NCI-H1417 treated with DMSO at 0.1 percent for 48 hours (cell line): ENCODE measurements around the gene DLX4.

ENCODE experiments used
- DNase-seq: peaks from one replicate; lab custom pipeline; 2025; lab: John Stamatoyannopoulos, UW

The DLX4 gene

GRCh38 chr17:49968405-49969133 is 421 bp upstream of the DLX4 start:
- no peak for DNase-seq

GRCh38 chr17:49969795-49970389 is 902 bp downstream of the DLX4 start:
- no peak for DNase-seq

DNA sequence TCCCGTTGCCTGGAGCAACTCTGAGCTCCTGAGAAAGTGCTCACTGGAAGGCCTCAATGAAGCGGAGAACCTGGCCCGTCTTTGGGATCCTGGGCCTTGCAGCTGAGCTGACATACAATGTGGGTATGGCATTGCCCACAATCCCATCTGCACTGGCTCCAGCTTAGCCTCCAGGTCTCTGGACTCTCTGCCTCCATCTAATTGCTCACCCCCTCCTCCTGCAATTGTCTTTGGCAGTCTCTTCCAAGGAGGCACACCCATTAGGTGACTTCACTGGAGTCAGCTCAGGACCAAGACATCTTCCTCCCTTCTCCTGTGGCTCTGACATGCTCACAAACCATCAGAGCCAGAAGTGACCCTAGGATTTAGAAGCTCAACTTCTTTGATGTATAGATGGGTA is 1.5 kb downstream of the DLX4 start:
- no peak for DNase-seq

GRCh38 chr17:49971199-49971847 is 2.3 kb downstream of the DLX4 start:
- no peak for DNase-seq

- no peak for DNase-seq
Observed at GRCh38 chr17:49971848-49972485, 3.0 kb downstream of the DLX4 start.

- DNase-seq, result no peak
Observed at GRCh38 chr17:49972486-49973270, 3.7 kb downstream of the DLX4 start.

DNA sequence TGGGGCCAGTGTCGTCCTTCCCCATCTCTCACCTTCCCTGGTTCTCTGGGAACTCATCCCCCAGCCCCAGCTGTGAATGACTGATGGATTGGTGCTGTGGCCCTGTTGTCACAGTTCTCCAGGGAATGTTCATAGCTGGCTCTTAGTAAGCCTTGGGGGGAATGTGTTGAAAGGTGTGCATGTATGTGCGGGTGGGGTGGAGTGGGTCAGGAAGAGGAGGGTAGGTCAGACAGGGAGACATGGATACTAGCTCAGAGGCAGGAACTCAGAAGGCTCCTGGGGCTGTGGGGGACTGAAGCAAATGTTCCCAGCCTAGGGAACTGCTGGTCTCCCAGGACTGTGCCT is 4.3 kb downstream of the DLX4 start:
- no peak for DNase-seq

GRCh38 chr17:49975531-49975930 is 6.5 kb downstream of the DLX4 start:
- no peak for DNase-seq

GRCh38 chr17:49976163-49976827 is 7.3 kb downstream of the DLX4 start:
- DNase-seq, result no peak

- no peak for DNase-seq
Observed at GRCh38 chr17:49976828-49977202, 7.8 kb downstream of the DLX4 start.

- no peak for DNase-seq
Observed at GRCh38 chr17:49977463-49978389, 8.7 kb downstream of the DLX4 start.

GRCh38 chr17:49978501-49978900 is 9.5 kb downstream of the DLX4 start:
- no peak for DNase-seq

DNA sequence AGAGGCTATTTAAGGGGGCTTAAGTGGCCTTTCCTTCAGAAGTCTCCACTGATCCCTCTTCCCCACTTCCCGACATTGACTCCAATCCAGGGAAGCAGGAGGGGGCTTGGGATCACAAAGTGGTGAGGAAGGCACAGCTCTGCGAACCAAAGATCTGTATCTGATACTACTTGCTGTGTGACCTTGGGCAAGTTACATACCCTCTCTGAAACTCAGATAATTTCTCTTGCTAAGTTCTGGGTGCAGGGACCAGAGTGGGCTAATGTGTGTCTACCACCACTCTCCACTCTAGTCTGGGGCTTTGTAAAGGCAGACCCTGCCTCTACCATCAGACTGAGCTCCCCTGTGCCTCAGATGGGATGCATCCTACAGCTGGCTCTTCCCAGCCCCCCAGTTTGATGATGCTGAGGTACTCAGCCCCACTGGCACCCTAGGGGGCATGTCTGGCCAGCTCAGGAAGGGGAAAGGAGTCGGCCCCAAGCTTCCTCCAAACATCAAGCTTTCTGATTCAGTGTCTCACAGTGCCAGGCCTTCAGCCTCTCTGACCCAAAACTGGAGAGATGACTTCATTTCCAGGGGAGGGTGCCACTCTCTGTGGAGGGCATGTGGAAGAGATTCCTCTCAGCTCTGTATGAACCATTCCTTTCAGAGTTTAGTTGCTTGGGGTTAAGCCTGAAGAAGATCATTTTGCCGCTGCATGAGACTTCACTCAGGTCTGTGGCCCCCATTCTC is 10.9 kb downstream of the DLX4 start:
- DNase-seq, result no peak

DNA sequence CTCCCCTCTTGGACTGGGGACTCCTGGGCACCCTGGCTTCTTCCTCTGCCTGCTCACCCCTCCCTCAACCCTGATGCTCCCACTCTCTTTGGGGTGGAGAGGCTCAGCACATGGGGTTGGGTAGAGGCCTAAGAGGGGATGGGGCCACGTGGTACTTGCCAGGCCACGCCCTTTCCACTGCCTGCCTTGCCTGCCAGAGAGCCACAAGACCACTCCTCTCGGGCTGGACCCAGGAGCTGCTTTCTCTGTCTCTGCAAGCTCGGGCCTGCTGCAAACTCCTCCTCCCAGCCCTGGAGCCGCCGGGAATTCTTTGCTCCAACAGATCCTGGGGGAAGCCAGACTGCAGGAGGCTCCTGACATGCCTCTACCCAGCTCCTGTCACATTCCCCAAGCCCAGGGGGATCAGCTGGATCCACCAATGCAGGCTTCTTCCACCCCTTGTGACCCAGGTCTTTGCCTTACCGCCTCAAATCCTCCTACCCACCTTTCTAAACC is 11.8 kb downstream of the DLX4 start:
- DNase-seq, result no peak

DNA sequence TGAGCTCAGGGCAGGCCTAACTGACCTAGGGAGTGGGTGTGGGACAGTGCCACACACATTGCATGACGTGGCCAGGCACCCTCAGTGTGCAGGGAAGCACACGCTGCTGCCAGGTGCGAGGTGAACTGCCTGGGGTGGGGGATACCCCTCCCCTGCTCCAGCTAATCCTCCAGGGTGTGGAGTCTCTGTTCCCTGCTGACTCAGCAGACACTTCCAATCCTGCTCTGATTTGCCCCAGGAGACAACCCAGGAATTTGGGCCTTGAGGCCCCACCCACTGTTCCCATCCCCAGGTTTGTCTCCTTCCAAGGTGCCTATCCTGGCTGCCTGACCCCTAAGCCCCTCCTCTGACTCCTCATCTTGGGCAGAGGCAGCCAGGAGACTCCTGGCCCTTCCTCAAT is 15.3 kb downstream of the DLX4 start:
- no peak for DNase-seq

GRCh38 chr17:49984776-49985175 is 15.8 kb downstream of the DLX4 start:
- no peak for DNase-seq

GRCh38 chr17:49985310-49985990 is 16.5 kb downstream of the DLX4 start:
- no peak for DNase-seq

DNA sequence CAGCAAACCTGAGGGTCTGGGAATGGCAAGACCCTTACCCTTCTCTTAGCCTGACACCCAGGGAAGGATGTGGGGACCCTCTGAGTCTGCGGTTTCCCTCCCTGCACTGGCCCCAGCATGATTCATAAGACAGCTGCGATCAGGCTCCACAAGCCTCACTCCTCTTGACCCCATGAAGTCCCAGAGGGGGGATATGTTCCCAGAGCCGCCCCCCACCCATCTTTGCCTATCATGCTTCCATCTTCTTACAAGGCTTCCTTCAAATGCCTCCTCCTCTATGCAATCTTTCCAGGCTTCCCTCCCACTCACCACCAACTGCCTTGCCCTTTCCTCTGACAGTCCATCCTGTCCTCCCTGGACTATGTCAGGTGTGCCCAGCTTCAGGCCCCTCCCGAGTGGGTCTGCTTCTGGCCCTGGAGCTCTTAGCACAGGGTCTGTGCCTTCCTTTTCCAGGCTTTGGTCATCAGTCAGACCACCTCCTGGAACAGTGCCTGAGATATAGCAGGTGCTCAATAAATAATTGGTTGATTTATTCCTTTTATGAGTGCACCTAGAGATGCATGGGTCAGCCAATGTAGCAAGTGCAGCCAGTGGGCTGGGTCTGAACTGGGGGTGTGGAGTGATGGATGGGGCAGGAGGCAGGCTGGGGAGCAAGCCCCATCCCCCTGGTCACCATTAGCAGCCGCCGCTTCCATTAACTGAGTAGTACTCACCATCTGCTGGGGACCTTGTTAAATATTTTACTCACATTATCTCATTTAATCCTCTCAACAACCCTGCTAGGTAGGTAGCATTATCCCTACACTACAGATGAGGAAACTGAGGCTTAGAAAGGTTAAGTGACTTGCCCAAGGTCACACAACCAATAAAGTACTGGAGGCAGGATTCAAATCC is 17.7 kb downstream of the DLX4 start:
- no peak for DNase-seq
